GM06990 (cell line): Measurements from ENCODE around the gene OLFML2A.

Source experiments
- DNase-seq: peaks from one replicate; pipeline ENCODE4 v3.0.0-alpha.2; 2011; ENCODE audit not compliant: insufficient read length; ENCODE audit errors: extremely low read depth
- H3K27me3 ChIP-seq: replicated peaks from 2 replicates; pipeline ENCODE4 v1.6.0; 2011; ENCODE audit warnings: low read length; ENCODE audit not compliant: control insufficient read depth, insufficient read depth
- H3K36me3 ChIP-seq: 2 replicates; pipeline ENCODE4 v1.5.1; 2011; ENCODE audit warnings: low read length; ENCODE audit not compliant: control insufficient read depth, insufficient read depth
- H3K4me3 ChIP-seq: replicated peaks from 2 replicates; pipeline ENCODE4 v1.5.1; 2011; ENCODE audit warnings: low read depth, mild to moderate bottlenecking, control low read depth, low read length
- TF ChIP-seq, protein P1 (sequence below): IDR thresholded peaks from 2 replicates; pipeline ENCODE4 v1.5.1; 2011; ENCODE audit warnings: low read length, control low read depth, mild to moderate bottlenecking, inconsistent platforms; ENCODE audit not compliant: insufficient read depth, poor library complexity, severe bottlenecking

OLFML2A gene

DNA sequence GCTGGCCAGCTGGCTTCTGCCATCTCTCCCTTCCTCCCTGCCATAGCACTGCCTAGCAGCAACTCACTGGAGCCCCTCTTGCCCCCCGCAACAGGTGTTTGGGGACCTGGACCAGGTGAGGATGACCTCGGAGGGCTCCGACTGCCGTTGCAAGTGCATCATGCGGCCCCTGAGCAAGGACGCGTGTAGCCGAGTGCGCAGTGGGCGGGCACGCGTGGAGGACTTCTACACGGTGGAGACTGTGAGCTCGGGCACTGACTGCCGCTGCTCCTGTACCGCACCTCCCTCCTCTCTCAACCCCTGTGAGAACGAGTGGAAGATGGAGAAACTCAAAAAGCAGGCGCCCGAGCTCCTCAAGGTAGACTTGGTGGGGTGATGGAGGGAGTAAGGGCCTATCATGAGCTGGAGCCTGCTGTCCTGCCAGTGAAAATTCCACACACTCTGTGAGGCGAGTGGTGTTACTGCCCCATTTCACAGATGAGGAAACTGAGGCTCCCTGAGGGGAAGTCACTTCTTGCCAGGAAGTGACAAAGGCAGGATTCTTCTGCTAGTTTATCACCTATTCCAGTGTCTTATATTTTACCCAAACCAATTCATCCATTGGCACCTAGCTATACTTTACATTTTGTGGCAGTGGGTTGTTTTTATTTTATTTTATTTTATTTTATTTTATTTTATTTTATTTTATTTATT is 10.1 kb downstream of the OLFML2A start:
- Histone ChIP-seq H3K27me3 (no peaks in the 10 kb centered on the region), H3K36me3 (no peaks in the 10 kb centered on the region), H3K4me3 (no peak overlapping the region)
- TF ChIP-seq, protein P1, sequence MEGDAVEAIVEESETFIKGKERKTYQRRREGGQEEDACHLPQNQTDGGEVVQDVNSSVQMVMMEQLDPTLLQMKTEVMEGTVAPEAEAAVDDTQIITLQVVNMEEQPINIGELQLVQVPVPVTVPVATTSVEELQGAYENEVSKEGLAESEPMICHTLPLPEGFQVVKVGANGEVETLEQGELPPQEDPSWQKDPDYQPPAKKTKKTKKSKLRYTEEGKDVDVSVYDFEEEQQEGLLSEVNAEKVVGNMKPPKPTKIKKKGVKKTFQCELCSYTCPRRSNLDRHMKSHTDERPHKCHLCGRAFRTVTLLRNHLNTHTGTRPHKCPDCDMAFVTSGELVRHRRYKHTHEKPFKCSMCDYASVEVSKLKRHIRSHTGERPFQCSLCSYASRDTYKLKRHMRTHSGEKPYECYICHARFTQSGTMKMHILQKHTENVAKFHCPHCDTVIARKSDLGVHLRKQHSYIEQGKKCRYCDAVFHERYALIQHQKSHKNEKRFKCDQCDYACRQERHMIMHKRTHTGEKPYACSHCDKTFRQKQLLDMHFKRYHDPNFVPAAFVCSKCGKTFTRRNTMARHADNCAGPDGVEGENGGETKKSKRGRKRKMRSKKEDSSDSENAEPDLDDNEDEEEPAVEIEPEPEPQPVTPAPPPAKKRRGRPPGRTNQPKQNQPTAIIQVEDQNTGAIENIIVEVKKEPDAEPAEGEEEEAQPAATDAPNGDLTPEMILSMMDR = no peak
- DNase-seq = no peak

GRCh38 chr9:124788542-124789217 is 11.7 kb downstream of the OLFML2A start:
- no peak for DNase-seq
- Histone ChIP-seq H3K27me3 (no peaks in the 10 kb centered on the region), H3K36me3 (no peaks in the 10 kb centered on the region), H3K4me3 (no peak overlapping the region)
- TF ChIP-seq, protein P1 = no peak

- TF ChIP-seq, protein P1 = no peak
- no peak for DNase-seq
- no peaks in the 10 kb centered on the region for H3K27me3 ChIP-seq
- H3K36me3 ChIP-seq = no peaks in the 10 kb centered on the region
- no peak overlapping the region for H3K4me3 ChIP-seq
Observed at GRCh38 chr9:124789531-124789930, 12.6 kb downstream of the OLFML2A start.

GRCh38 chr9:124790301-124790700 is 13.4 kb downstream of the OLFML2A start:
- no peak for DNase-seq
- Histone ChIP-seq H3K27me3 (no peaks in the 10 kb centered on the region), H3K36me3 (no peaks in the 10 kb centered on the region), H3K4me3 (no peak overlapping the region)
- TF ChIP-seq, protein P1 = no peak

- no peak for DNase-seq
- H3K27me3 ChIP-seq = no peaks in the 10 kb centered on the region
- TF ChIP-seq, protein P1 = no peak
Observed at GRCh38 chr9:124790801-124791505, 14.0 kb downstream of the OLFML2A start.

More at GRCh38 chr9:124790801-124791505, 14.0 kb downstream of the OLFML2A start:
- H3K4me3 ChIP-seq = no peak overlapping the region
- H3K36me3 ChIP-seq = no peaks in the 10 kb centered on the region
